ENCODE data around the gene PIK3C2A.

GRCh38 chr11:17256512-17256911 lies 48.7 kb upstream of the PIK3C2A start:
- TF ChIP-seq, protein P1, sequence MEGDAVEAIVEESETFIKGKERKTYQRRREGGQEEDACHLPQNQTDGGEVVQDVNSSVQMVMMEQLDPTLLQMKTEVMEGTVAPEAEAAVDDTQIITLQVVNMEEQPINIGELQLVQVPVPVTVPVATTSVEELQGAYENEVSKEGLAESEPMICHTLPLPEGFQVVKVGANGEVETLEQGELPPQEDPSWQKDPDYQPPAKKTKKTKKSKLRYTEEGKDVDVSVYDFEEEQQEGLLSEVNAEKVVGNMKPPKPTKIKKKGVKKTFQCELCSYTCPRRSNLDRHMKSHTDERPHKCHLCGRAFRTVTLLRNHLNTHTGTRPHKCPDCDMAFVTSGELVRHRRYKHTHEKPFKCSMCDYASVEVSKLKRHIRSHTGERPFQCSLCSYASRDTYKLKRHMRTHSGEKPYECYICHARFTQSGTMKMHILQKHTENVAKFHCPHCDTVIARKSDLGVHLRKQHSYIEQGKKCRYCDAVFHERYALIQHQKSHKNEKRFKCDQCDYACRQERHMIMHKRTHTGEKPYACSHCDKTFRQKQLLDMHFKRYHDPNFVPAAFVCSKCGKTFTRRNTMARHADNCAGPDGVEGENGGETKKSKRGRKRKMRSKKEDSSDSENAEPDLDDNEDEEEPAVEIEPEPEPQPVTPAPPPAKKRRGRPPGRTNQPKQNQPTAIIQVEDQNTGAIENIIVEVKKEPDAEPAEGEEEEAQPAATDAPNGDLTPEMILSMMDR (optimal IDR thresholded peaks at IDR 0.05 in 1 of 3, IDR thresholded peaks at IDR 0.05 in 1 of 3, conservative IDR thresholded peaks at IDR 0.05 in 1 of 3; ENCODE audit: extremely low read depth in 1 of 3, insufficient read depth in 2 of 3, low read length in 3 of 3): no peak
- no peak for TF ChIP-seq EZH2 (IDR thresholded peaks at IDR 0.05; ENCODE audit: low read length)

Measured in keratinocyte (primary cell).